PC-9 (cell line): Measurements from ENCODE around the gene UGT2A2. TPM values are rescaled to one million over a fixed set of nuclear protein-coding genes. Genes with fewer than 3 reads are reported as not detected.

Experiments used
- BruUV-seq: library from RNA; stranded (reverse); fragments of 400-500 nt; replicated peaks from 2 replicates; lab custom pipeline; 2021; lab: Mats Ljungman, UMichigan
- CTCF ChIA-PET: fragments of 300-600 bp; sonication (Branson Sonifier 250); formaldehyde crosslinking; loops from one replicate; lab custom pipeline; 2022; ENCODE audit warnings: antibody characterized with exemption; lab: Charles Lee
- POLR2A ChIA-PET: fragments of 300-600 bp; sonication (Branson Sonifier 250); formaldehyde crosslinking; loops from one replicate; lab custom pipeline; 2022; ENCODE audit warnings: antibody characterized with exemption; ENCODE audit not compliant: unreplicated experiment; lab: Charles Lee
- DNase-seq, 2 experiments: peaks; one replicate each; pipeline versions ENCODE4 v3.0.0 to v3.0.0-alpha.2; 2015 to 2022; ENCODE audit warnings: mixed read lengths in 1 of 2
- H2AFZ ChIP-seq: fragments of 200-600 bp; sonication (generic); 2 replicates; pipeline ENCODE4 v1.8.1; 2017; ENCODE audit warnings: antibody characterized with exemption
- H3F3A ChIP-seq: fragments of 200-600 bp; sonication (generic); 2 replicates; pipeline ENCODE4 v1.8.1; 2017; ENCODE audit warnings: antibody characterized with exemption, mild to moderate bottlenecking, low read depth; ENCODE audit not compliant: insufficient read depth
- H3K27ac ChIP-seq: fragments of 200-600 bp; sonication (generic); 2 replicates; pipeline ENCODE4 v1.6.1; 2016; ENCODE audit warnings: mixed run types
- H3K27me3 ChIP-seq: fragments of 200-600 bp; sonication (generic); 2 replicates; pipeline ENCODE4 v1.6.1; 2016; ENCODE audit warnings: low read depth, mixed run types; ENCODE audit not compliant: insufficient read depth
- H3K36me3 ChIP-seq: fragments of 200-600 bp; sonication (generic); 2 replicates; pipeline ENCODE4 v1.6.1; 2016; ENCODE audit warnings: low read depth, mixed run types
- H3K4me1 ChIP-seq: fragments of 200-600 bp; sonication (generic); replicated peaks from 2 replicates; pipeline ENCODE4 v1.6.1; 2016; ENCODE audit warnings: mixed run types; ENCODE audit not compliant: insufficient read depth
- H3K4me2 ChIP-seq: fragments of 200-600 bp; sonication (generic); 2 replicates; pipeline ENCODE4 v1.6.1; 2017; ENCODE audit warnings: mixed run types
- H3K4me3 ChIP-seq: fragments of 200-600 bp; sonication (generic); 2 replicates; pipeline ENCODE4 v1.6.1; 2016; ENCODE audit warnings: mixed run types
- H3K79me2 ChIP-seq: fragments of 200-600 bp; sonication (generic); 2 replicates; pipeline ENCODE4 v1.6.1; 2017; ENCODE audit warnings: low read depth, mixed run types
- H3K9me2 ChIP-seq: fragments of 200-600 bp; sonication (generic); 2 replicates; pipeline ENCODE4 v1.8.1; 2017; ENCODE audit warnings: mild to moderate bottlenecking; ENCODE audit not compliant: insufficient read depth
- H3K9me3 ChIP-seq: fragments of 200-600 bp; sonication (generic); 2 replicates; pipeline ENCODE4 v1.8.1; 2016; ENCODE audit warnings: low read depth; ENCODE audit not compliant: insufficient read depth
- H4K20me1 ChIP-seq: fragments of 200-600 bp; sonication (generic); 2 replicates; pipeline ENCODE4 v1.8.1; 2017; ENCODE audit not compliant: insufficient read depth
- EZH2 ChIP-seq: fragments of 200-600 bp; sonication (generic); IDR thresholded peaks from 2 replicates; pipeline ENCODE4 v1.8.0; 2017; ENCODE audit warnings: antibody characterized with exemption, low read depth
- intact Hi-C: fragments of 100-400 bp; cut with micrococcal nuclease; formaldehyde crosslinking; loops from one replicate; pipeline ENCODE4 v1.10.0; 2022; ENCODE audit not compliant: unreplicated experiment
- total RNA-seq: library from RNA; stranded (reverse); gene quantifications from 2 replicates; pipeline ENCODE4 v1.2.3, GENCODE V29; 2021
- TF ChIP-seq, protein P1 (sequence below): fragments of 200-600 bp; sonication (generic); conservative IDR thresholded peaks from 2 replicates; pipeline ENCODE4 v1.6.1; 2017; ENCODE audit warnings: mixed run types, antibody characterized with exemption, mild to moderate bottlenecking, moderate library complexity

The UGT2A2 gene
- total RNA-seq, 1 experiment from 2014 or later, result not detected

DNA sequence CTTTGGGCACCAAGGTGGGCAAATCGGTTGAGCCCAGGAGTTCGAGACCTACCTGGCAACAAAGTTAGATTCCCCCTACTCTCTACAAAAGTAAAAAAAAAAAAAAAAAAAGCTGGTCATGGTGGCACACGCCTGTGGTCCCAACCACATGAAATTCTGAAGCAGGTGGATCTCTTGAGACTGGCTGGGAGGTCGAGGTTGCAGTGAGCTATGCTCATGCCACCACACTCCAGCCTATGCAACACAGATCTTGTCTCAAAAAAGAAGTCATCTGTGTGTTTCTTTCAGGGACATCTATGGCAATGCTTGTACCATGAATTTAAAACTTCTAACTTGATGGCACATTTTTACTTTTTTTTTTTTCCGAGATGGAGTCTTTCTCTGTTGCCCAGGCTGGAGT is 55.3 kb downstream of the UGT2A2 start:
- Histone ChIP-seq H2AFZ (no peak overlapping the region), H3F3A (no peaks in the 10 kb centered on the region), H4K20me1 (no peaks in the 10 kb centered on the region), H3K36me3 (no peaks in the 10 kb centered on the region), H3K9me2 (no peaks in the 10 kb centered on the region), H3K4me3 (no peak overlapping the region), H3K79me2 (no peaks in the 10 kb centered on the region), H3K9me3 (no peaks in the 10 kb centered on the region), H3K4me2 (no peak overlapping the region), H3K27me3 (no peaks in the 10 kb centered on the region), H3K4me1 (no peaks in the 10 kb centered on the region), H3K27ac (no peak overlapping the region)
- POLR2A ChIA-PET, result no interaction called here
- DNase-seq, result no peak
- BruUV-seq, result no TSS peak
- intact Hi-C loops, result no loop called here
- CTCF ChIA-PET, result no interaction called here
- no peak for TF ChIP-seq EZH2
- TF ChIP-seq, protein P1, sequence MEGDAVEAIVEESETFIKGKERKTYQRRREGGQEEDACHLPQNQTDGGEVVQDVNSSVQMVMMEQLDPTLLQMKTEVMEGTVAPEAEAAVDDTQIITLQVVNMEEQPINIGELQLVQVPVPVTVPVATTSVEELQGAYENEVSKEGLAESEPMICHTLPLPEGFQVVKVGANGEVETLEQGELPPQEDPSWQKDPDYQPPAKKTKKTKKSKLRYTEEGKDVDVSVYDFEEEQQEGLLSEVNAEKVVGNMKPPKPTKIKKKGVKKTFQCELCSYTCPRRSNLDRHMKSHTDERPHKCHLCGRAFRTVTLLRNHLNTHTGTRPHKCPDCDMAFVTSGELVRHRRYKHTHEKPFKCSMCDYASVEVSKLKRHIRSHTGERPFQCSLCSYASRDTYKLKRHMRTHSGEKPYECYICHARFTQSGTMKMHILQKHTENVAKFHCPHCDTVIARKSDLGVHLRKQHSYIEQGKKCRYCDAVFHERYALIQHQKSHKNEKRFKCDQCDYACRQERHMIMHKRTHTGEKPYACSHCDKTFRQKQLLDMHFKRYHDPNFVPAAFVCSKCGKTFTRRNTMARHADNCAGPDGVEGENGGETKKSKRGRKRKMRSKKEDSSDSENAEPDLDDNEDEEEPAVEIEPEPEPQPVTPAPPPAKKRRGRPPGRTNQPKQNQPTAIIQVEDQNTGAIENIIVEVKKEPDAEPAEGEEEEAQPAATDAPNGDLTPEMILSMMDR, result no peak

- H3K4me1 ChIP-seq, result no peaks in the 10 kb centered on the region
- no peak overlapping the region for H3K4me3 ChIP-seq
- no peak for DNase-seq
- no peaks in the 10 kb centered on the region for H3K27me3 ChIP-seq
- no TSS peak for BruUV-seq
- no peaks in the 10 kb centered on the region for H4K20me1 ChIP-seq
- no peaks in the 10 kb centered on the region for H3F3A ChIP-seq
- intact Hi-C loops, result no loop called here
- no peak overlapping the region for H3K27ac ChIP-seq
- H2AFZ ChIP-seq, result no peak overlapping the region
- no peaks in the 10 kb centered on the region for H3K9me3 ChIP-seq
- no peak for TF ChIP-seq EZH2
- TF ChIP-seq, protein P1, result no peak
- H3K79me2 ChIP-seq, result no peaks in the 10 kb centered on the region
- ChIA-PET POLR2A (no interaction called here), CTCF (no interaction called here)
- no peaks in the 10 kb centered on the region for H3K9me2 ChIP-seq
- no peaks in the 10 kb centered on the region for H3K36me3 ChIP-seq
- no peak overlapping the region for H3K4me2 ChIP-seq
These were observed 55.9 kb downstream of the UGT2A2 start for GRCh38 chr4:69583543-69583942.

GRCh38 chr4:69577245-69577644 is 62.2 kb downstream of the UGT2A2 start:
- no peak overlapping the region for H3K4me2 ChIP-seq
- H3K27me3 ChIP-seq, result no peaks in the 10 kb centered on the region
- ChIA-PET CTCF (no interaction called here), POLR2A (no interaction called here)
- H3K79me2 ChIP-seq, result no peaks in the 10 kb centered on the region
- H3K4me1 ChIP-seq, result no peaks in the 10 kb centered on the region
- intact Hi-C loops, result no loop called here
- no peak for TF ChIP-seq EZH2
- TF ChIP-seq, protein P1, result no peak
- no peak overlapping the region for H3K27ac ChIP-seq
- no peak overlapping the region for H3K4me3 ChIP-seq
- no peak for DNase-seq
- no peaks in the 10 kb centered on the region for H4K20me1 ChIP-seq
- no TSS peak for BruUV-seq
- no peaks in the 10 kb centered on the region for H3F3A ChIP-seq
- no peak overlapping the region for H2AFZ ChIP-seq
- H3K9me3 ChIP-seq, result no peaks in the 10 kb centered on the region
- H3K36me3 ChIP-seq, result no peaks in the 10 kb centered on the region
- no peaks in the 10 kb centered on the region for H3K9me2 ChIP-seq
